HepG2 (cell line): ENCODE data around the gene GLTPD2. TPM values are rescaled to one million over a fixed set of nuclear protein-coding genes. Genes with fewer than 3 reads are reported as not detected.

Experiments
- E2F2 ChIP-seq: sonication (generic); formaldehyde crosslinking; IDR thresholded peaks from 2 replicates; pipeline ENCODE4 v1.4.0; 2020; ENCODE audit warnings: missing genetic modification reagents, borderline replicate concordance
- FOXK1 ChIP-seq: sonication (generic); formaldehyde crosslinking; IDR thresholded peaks from 2 replicates; pipeline ENCODE4 v1.4.0; 2020; ENCODE audit warnings: low read depth, missing genetic modification reagents, borderline replicate concordance
- GABPB1 ChIP-seq: IDR thresholded peaks from 2 replicates; pipeline ENCODE4 v1.6.1; 2016; ENCODE audit warnings: mild to moderate bottlenecking, missing genetic modification reagents, moderate library complexity, missing compliant biosample characterization
- GTF2F1 ChIP-seq: fragments of 150-350 bp; IDR thresholded peaks from 2 replicates; pipeline ENCODE4 v1.6.1; 2014; ENCODE audit warnings: low read length
- HNF1B ChIP-seq: sonication (generic); formaldehyde crosslinking; IDR thresholded peaks from 2 replicates; pipeline ENCODE4 v1.5.1; 2020; ENCODE audit warnings: mild to moderate bottlenecking, moderate library complexity, missing genetic modification reagents
- POGZ ChIP-seq: sonication (generic); formaldehyde crosslinking; IDR thresholded peaks from 2 replicates; pipeline ENCODE4 v1.4.0; 2020; ENCODE audit warnings: mild to moderate bottlenecking, missing genetic modification reagents
- RXRA ChIP-seq: sonication (generic); formaldehyde crosslinking; IDR thresholded peaks from 2 replicates; pipeline ENCODE4 v1.5.1; 2020; ENCODE audit warnings: missing genetic modification reagents
- SAFB2 ChIP-seq: sonication (generic); formaldehyde crosslinking; IDR thresholded peaks from 2 replicates; pipeline ENCODE4 v1.5.1; 2020; ENCODE audit warnings: missing genetic modification reagents, low read depth, mild to moderate bottlenecking, borderline replicate concordance
- SIX1 ChIP-seq: sonication (generic); formaldehyde crosslinking; IDR thresholded peaks from 2 replicates; pipeline ENCODE4 v1.4.0; 2020; ENCODE audit warnings: missing genetic modification reagents, borderline replicate concordance
- ZFP91 ChIP-seq: sonication (generic); formaldehyde crosslinking; IDR thresholded peaks from 2 replicates; pipeline ENCODE4 v1.9.0; 2022; ENCODE audit warnings: missing genetic modification reagents, mild to moderate bottlenecking, borderline replicate concordance
- ZNF138 ChIP-seq: sonication (generic); formaldehyde crosslinking; IDR thresholded peaks from 2 replicates; pipeline ENCODE4 v1.5.0; 2020; ENCODE audit warnings: mild to moderate bottlenecking, low read depth, missing genetic modification reagents
- ZNF280B ChIP-seq: sonication (generic); formaldehyde crosslinking; IDR thresholded peaks from 2 replicates; pipeline ENCODE4 v1.5.0; 2020; ENCODE audit warnings: missing genetic modification reagents, mild to moderate bottlenecking, borderline replicate concordance
- ZNF503 ChIP-seq: sonication (generic); formaldehyde crosslinking; IDR thresholded peaks from 2 replicates; pipeline ENCODE4 v1.4.0; 2020; ENCODE audit warnings: missing genetic modification reagents
- ZNF784 ChIP-seq: sonication (generic); formaldehyde crosslinking; IDR thresholded peaks from 2 replicates; pipeline ENCODE4 v1.5.1; 2020; ENCODE audit warnings: missing genetic modification reagents, mild to moderate bottlenecking, borderline replicate concordance
- ZNF878 ChIP-seq: sonication (generic); formaldehyde crosslinking; IDR thresholded peaks from 2 replicates; pipeline ENCODE4 v1.8.1; 2023; ENCODE audit warnings: mild to moderate bottlenecking, missing genetic modification reagents, moderate library complexity
- polyA plus RNA-seq, 8 experiments: library from polyadenylated mRNA; depleted of rRNA in 3 of 8; stranded (reverse) in 7 of 8; unstranded in 1 of 8; fragments of >200 nt; fragmentation: Illumina TruSeq in 4 of 8; extraction: Trizol in 4 of 8; gene quantifications; 2 replicates each; pipeline versions ENCODE4 v1.2.1 to v1.2.3, GENCODE V29; 2011 to 2016; ENCODE audit warnings: low read depth in 4 of 8, missing spikeins in 1 of 8, mixed read lengths in 1 of 8; ENCODE audit not compliant: insufficient read depth in 1 of 8
- total RNA-seq, 5 experiments: library from RNA; depleted of rRNA; stranded (reverse); fragments of >200 nt; fragmentation: Illumina TruSeq; extraction: Trizol; gene quantifications; 2 replicates each; pipeline ENCODE4 v1.2.3, GENCODE V29; 2016; ENCODE audit warnings: low read depth in 1 of 5

Gene GLTPD2
- total and polyA plus RNA-seq, 2 of the 13 experiments (the other 11 are each of a cell fraction or from before 2014, with no cell fraction given): 7.5 to 12.9 TPM

GRCh38 chr17:4788807-4789700 lies at the start of gene GLTPD2 (continued):
- TF ChIP-seq ZFP91 (CRISPR knock-in tag) (no peak; the same call in 1 of the 2 replicates), RXRA (CRISPR knock-in tag) (peak; percentile 80), E2F2 (CRISPR knock-in tag) (no peak), ZNF138 (CRISPR knock-in tag) (no peak; the same call in 1 of the 2 replicates), HNF1B (CRISPR knock-in tag) (peak; percentile 99), ZNF280B (CRISPR knock-in tag) (no peak), GTF2F1 (no peak), ZNF503 (CRISPR knock-in tag) (no peak), ZNF784 (CRISPR knock-in tag) (no peak), POGZ (peak; percentile 19; the same call in 1 of the 2 replicates), SAFB2 (peak; percentile 41; the same call in 1 of the 2 replicates), SIX1 (CRISPR knock-in tag) (no peak), GABPB1 (CRISPR knock-in tag) (peak; percentile 68), ZNF878 (CRISPR knock-in tag) (no peak), FOXK1 (CRISPR knock-in tag) (no peak)
